GM13976 (cell line): ENCODE results near the gene ZDHHC18.

Experiments used
- DNase-seq: peaks from one replicate; pipeline ENCODE4 v3.0.0; 2012; ENCODE audit warnings: low spot score
- CTCF ChIP-seq: IDR thresholded peaks from 2 replicates; pipeline ENCODE4 v1.5.1; 2012; ENCODE audit warnings: borderline replicate concordance, mild to moderate bottlenecking; ENCODE audit not compliant: insufficient read depth; ENCODE audit errors: extremely low read depth, missing control alignments, control extremely low read depth
- in situ Hi-C: fragments of 300-500 bp; cut with MboI; formaldehyde crosslinking; loops from one replicate; pipeline ENCODE4 v1.12.0; 2022; ENCODE audit warnings: low sequenced_read_pairs, mixed read lengths, inconsistent platforms; ENCODE audit not compliant: unreplicated experiment

The ZDHHC18 gene

DNA sequence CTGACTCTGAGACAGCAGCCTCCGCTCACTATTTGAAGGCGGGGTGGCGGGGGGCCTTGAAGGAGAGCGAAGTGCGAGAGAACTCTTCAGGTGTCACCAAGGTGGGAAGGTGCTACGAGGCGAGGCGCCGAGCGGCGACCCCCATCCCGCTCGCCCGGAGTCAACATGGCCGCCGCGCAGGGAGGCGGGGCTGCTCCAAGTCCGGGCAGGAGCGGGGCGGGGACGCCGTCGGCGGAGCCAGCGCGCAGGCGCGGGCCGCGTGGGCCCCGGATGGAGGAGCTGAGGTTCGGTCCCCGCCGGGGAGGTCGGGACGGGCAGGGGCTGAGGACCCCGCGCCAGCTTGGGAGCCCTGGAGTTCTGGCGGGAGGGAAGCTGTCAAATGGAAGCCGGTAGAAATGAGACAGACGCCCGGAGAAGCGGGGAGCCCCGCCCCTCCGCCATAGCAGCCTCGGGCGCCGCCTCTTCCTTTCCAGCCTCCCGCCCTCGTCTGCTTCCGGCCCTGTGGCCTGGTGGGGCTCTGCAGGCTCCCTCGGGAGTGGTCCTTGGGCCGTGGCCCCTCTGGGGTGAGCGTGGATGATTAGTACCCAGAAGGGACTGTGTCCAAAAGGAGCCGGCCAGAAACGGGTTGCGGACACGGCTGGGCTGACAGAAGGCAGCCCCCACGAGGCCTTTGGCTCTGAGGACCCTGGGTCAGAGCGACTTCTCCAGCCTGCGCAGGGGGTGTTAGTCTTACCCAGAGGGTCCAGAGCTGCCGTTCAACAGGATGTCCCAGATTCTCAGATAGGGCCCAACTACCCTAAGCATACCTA is 38.6 kb upstream of the ZDHHC18 start, which contains the start of gene PIGV:
Gene PIGV, plus strand, starts transcription at position 245 of the 809 bp plus-strand sequence. CDS start 2,866 bp downstream, outside the sequence.
- in situ Hi-C loops, result loop anchor here (5.0 kb wide), 1 partner anchor 181 kb away; no protein-coding TSS in a partner anchor
- peak; percentile 93 for DNase-seq
- TF ChIP-seq CTCF, result no peak

GRCh38 chr1:26788515-26788785 is 38.0 kb upstream of the ZDHHC18 start:
- in situ Hi-C loops, result loop anchor here (5.0 kb wide), 1 partner anchor 181 kb away; no protein-coding TSS in a partner anchor
- no peak for DNase-seq
- no peak for TF ChIP-seq CTCF

GRCh38 chr1:26788836-26789611 is 37.5 kb upstream of the ZDHHC18 start:
- DNase-seq, result peak; percentile 82
- in situ Hi-C loops, result loop anchor here (5.0 kb wide), 1 partner anchor 182 kb away; no protein-coding TSS in a partner anchor
- TF ChIP-seq CTCF, result peak; percentile 83

GRCh38 chr1:26789612-26789865 is 36.9 kb upstream of the ZDHHC18 start:
- in situ Hi-C loops, result loop anchor here (5.0 kb wide), 1 partner anchor 182 kb away; no protein-coding TSS in a partner anchor
- TF ChIP-seq CTCF, result no peak
- DNase-seq, result no peak

GRCh38 chr1:26789931-26790330 is 36.6 kb upstream of the ZDHHC18 start:
- in situ Hi-C loops, result loop anchor here (5.0 kb wide), 1 partner anchor 183 kb away; no protein-coding TSS in a partner anchor
- DNase-seq, result no peak
- no peak for TF ChIP-seq CTCF

GRCh38 chr1:26790551-26790953 is 35.9 kb upstream of the ZDHHC18 start:
- no peak for TF ChIP-seq CTCF
- in situ Hi-C loops, result no loop called here
- peak; percentile 70 for DNase-seq
